Activated T-helper 1 cell treated with Interleukin-2 at 50 U/mL for 16 hours (primary cell): ENCODE data around the gene VAMP5.
A peak's percentile ranks its signal among the peaks of the same experiment; 100 is the strongest.
"Not testable (repeated sequence)": the region's sequence is repeated elsewhere in the genome, so short reads cannot be mapped to it uniquely, and the experiment has no call there.

Experiments used
- DNase-seq: peaks from one replicate; pipeline ENCODE4 v3.0.0-alpha.2; 2020; ENCODE audit warnings: low read depth

Gene VAMP5

DNA sequence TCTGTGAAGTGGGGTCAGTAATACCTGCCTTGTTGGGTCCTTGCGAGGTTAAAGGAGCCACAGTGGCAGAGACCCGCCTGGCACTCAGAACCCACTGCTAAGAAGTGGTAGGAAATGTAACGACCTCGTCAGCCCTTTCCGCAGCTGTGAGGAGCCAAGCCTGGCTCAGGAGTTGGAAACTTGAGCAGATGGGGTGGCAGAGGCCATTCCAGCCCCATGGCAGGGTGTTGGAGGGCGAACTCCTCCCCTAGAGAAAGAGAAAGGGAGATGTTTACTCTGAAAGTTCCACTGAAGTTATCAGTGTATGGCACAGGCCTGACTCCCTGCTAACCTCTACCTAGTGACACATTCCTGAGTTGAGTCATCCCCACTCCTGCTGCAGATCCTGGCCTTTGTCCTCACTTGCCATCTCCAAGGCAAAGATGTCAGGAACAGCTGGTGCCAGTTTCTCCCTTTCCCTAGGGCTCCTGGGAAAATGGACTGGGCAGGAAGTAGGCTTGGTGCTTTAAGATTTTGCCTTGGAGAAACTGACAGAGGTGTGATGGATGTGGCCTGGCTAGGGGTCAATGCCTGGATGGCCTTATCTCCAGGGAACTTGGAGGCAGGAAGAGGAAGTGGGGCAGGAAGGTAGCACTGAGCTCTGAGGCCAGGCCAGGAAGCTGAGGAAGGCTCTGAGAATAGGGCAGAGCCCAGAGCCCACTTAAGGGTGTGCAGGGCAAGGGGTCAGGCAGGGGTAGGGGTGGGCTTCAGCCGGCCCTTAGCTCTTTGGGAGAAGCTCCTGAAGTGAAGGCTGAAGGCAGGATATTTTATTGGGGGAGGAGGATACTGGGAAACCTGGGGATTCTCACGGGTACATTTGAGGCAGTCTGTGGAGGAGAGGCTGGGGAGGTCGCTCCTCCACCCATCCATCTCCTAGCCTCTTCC lies 888 bp downstream of the VAMP5 start:
- no peak for DNase-seq

DNA sequence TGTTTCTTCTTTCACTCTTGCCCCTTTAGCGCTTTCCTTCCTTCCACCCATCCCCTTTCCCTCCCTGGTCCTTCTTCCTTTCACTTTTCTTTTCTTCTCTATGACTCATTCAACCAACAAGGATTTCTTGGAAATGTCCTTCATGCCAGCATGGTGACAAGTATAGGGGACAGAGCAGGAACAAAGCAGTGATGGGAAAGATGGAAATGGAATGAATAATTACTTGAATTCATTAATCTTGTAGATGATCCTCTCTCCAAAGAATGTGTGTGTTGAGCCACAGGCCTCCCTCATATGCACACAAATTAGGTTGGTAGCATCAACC lies 1.5 kb downstream of the VAMP5 start:
- no peak for DNase-seq

DNA sequence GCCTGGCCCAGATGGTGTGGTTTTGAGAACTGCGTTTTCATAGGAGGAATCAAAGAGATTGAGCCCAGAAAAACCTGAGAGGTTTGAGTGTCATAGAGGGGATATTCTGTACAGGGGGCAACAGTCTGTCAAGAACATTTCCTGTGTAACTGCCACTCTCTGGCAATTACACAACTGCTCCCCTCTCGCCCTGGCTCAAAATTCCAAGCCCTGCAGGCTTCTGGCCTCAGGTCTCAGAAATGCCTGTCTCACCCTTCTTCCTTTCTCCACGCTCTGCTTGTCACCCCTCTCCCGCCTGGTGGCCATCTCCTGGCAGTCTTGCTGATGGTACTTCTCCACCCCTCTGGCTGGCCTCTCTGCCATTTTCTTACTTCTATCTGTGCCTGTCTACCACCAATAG lies 4.0 kb downstream of the VAMP5 start:
- DNase-seq: no peak

DNA sequence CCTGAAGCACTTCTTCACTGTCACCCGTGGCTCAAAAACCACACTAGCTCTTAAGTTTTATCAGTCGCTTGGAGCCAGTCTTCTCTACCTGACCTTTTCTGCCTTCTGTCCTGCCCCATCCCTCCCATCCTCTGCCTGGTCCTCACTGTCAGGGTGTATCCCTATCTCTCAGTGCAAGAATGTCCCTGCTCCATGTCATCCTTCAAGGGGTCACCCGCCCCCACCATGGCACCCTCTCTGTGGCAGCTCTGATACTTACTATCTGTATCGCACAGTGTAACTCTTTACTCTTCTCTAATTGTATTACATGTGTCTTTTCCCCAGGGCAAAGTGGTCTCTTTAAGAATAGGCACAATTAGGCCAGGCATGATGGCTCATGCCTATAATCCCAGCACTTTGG lies 4.4 kb downstream of the VAMP5 start:
- DNase-seq: no peak

DNA sequence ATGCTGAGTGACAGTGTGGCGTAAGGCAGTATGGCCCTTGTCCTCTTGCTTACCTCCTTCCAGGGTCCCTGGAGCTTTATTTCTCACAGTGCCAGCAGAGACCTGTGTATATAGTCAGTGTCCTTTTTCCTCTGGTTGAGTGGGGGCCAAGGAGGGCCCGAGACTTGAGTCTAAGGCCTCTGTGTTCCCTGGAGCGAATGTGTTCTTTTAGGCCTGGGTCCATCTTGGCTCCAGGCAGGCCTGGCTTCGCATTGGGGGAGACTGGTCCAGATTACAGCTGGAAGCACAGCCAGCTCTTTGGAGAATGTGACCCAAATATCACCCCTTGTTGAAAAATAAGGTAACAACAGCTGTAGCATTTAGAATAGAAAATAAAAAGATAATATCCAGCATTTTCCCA lies 5.0 kb downstream of the VAMP5 start:
- DNase-seq: no peak

DNA sequence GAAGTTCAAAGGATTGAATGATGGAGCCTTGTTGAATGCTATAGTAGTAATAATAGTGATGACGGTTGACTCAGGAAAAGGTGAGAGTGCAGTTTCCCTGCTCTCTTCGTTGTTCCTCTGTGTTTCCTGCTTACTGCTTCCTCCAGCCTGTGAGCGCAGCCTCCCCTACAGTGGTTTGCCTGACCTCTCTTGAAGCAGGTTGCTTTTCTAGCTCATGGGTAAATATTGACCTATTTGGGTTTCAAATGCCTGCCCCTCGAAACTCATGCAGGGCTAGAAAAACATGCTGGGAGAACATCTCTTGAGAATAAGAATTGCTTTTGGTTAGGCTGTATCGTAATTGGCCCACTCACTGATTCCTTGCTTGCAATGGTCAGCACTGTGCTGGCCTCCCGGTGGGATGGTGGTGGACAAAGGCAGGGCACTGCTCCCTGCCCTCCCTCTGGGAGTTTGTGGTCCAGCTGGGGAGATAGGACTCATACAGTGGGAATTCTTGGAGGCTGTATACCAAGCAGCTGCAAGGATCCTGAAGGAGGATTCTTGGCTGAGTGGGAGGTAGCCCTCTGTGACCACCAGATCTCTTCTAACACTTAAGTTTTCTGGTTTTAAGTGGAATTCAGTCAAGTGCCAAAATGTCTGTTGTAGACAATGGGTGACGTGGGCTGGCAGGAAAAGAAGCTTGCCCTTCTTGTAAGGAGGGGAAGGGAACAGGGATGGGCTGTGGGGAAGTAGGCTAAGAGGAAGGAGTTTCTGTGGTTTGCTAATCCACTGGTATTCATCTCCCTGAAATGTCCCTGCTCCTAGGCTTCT lies 6.0 kb downstream of the VAMP5 start:
- no peak for DNase-seq

DNA sequence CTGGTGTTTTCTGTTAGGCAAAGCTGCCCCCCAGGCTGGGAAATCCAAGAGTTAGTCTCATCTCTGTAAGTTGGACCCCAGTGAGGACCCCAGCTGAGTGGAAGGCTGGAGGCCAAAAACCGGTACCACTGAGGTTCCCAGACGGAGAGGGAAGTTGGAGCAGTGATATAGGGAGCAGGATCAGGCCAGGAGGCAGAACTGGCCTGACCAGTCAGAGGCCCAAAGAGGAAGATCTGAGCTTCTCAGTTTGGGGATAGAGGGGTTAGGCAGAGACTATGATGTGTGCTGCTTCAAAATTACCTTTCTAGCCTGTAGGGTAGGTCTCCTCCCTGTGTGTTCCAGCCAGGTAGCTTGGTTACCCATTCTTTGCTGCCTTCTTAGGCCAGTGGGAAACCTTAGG lies 6.7 kb downstream of the VAMP5 start:
- no peak for DNase-seq

DNA sequence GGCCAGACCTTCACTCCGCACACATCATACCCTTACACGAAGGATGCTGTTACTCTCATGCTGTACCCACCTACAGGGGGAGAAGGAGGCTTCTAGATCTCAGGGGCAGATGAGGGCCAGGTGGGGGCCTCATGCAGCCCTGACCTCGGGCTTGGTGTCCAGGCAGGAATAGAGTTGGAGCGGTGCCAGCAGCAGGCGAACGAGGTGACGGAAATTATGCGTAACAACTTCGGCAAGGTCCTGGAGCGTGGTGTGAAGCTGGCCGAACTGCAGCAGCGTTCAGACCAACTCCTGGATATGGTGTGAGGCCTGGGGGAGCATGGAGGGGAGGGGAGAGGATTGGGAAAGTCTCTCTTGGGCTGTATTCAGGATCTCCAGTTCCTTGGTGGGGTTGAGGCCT lies 7.3 kb downstream of the VAMP5 start:
- no peak for DNase-seq

DNA sequence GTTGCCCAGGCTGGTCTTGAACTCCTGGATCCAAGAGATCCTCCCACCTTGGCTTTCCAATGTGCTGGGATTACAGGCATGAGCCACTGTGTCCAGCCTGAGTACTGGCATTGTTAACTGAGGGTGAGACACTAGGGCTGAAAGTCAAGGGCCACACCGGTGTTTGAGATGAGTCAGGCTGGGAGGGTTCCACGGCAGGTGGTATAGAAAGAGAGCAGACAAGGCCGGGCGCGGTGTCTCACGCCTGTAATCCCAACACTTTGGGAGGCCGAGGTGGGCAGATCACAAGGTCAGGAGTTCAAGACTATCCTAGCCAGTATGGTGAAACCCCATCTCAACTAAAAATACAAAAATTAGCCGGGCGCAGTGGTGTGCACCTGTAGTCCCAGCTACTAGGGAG lies 8.1 kb downstream of the VAMP5 start:
- DNase-seq: not testable (repeated sequence)

DNA sequence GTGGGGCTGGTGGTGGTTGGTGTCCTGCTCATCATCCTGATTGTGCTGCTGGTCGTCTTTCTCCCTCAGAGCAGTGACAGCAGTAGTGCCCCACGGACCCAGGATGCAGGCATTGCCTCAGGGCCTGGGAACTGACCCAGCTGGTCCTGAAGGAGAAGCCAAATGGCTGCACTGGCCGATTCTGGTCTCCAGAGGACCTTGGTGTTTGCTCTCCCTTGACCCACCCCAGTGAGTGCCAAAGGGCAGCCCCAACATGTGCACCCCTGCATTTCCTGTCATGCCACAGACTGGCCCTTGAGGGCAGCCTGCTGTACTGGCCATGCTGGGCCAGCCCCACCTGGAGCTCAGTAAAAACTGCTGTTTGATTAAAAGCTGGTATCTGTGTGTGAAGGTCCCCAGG lies 8.8 kb downstream of the VAMP5 start:
- no peak for DNase-seq

DNA sequence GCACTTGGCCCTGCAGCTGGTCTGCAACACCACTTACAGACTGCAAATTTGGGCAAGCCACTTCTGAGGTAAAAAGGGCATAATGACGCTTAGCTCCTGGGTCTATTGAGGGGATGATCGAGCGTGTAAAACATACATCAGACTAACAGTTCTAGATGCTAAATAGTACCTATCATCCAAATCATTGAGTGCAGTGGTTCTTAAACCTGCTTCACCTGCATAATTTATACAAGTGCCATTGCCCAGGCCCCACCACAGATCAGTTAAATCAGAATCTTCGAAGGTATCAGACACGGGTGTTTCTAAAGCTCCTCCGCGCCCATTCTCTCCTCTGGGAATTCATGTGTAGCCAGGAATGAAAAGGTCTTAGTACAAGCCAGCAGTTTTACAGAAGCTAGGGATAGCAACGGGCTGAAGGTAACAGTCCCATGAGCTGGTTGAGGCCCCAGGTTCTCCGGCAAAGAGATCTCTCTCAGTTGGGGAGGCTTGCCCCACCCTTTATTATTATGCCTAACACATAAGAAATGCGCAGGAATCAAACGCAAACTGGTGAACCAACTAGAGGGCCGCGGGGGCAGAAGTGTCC lies 10.6 kb downstream of the VAMP5 start:
- no peak for DNase-seq

DNA sequence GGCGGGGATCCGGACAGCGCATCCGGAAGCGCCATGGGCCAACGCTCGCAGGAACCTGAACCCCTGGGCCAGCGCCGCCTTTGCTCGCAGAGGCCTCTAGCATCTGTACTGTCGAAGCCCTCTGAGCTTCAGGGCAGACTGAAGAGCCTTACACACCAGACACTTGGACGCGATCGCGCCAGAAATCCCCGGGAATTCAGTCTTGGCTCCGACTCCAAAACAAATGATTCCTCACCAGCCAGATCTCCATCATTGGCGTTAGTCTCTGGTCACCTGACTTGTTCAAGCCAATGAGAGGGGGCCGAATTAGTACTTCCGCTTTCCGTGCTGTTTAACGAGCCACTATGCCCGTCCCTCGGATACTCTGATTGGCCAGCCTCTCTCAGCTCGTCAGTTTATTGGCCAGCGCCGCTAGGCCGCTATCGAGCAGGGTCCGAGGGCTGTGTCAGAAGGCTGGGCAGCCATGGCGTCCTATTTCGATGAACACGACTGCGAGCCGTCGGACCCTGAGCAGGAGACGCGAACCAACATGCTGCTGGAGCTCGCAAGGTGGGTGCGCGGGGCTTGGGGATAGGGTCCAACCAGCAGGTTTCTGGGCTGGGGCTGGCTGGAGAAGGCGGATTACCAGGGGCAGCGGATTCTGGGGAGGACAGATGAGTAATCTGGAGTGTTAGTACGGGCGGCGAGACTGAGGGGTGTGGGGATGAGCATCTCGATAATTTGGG lies 11.2 kb downstream of the VAMP5 start, which contains the start of gene RNF181:
RNF181 (plus strand) TSS at position 445 of the 725 bp plus-strand sequence; CDS start at position 464, 19 bp downstream.
- DNase-seq: peak; percentile 81

DNA sequence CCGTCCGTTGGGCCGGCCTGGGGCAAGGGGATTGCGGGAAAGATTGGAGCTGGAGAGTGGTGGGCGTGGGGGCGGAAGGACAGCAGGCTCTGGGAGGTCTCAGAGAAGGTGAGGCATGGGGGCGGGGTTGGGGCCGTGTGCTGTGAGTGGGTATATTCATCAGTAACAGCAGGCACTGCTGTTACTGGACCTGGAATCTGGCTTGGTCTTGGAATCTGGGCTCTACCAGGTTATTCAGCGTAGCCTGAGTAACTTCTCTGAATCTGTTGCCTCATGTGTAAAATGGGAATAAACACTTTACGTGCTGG lies 11.7 kb downstream of the VAMP5 start:
- no peak for DNase-seq

DNA sequence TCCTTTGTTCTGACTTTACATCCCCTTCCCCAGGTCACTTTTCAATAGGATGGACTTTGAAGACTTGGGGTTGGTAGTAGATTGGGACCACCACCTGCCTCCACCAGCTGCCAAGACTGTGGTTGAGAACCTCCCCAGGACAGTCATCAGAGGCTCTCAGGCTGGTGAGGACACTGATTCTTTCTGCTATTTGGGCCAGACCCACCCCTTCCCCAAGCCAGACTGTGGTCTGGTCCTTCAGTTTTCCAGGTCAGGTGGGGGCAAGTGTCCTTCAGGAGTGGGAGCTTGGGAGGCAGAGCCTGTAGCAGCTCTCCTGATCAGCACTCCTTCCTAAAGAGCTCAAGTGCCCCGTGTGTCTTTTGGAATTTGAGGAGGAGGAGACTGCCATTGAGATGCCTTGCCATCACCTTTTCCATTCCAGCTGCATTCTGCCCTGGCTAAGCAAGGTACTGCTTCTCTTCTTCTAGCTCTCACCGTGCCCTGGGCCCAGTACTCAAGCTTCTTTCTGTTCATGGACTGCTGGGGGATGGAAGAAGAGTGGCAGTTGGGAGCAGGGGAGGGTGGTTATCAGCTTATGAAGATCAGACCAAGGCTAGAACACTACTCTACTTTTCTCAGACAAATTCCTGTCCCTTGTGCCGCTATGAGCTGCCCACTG lies 12.4 kb downstream of the VAMP5 start:
- DNase-seq: no peak

DNA sequence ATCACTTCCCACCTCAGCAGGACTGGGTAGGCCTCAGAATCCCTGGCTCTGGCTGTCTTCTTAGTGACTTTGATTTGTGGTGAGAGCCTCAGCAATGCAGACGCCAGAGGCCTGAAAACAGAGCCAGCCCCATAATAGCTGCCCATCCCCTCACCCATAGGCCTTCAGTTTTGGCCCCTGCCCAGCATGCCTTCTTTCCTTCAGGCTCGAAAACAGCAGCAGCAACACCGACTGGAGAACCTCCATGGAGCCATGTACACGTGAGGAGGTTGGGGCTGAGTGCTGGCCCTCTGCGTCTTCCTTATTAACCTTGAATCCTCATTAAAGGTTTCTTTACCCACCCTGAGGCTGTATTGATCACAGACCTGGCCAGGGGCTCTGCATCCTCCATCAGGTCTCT lies 13.0 kb downstream of the VAMP5 start:
- DNase-seq: no peak

DNA sequence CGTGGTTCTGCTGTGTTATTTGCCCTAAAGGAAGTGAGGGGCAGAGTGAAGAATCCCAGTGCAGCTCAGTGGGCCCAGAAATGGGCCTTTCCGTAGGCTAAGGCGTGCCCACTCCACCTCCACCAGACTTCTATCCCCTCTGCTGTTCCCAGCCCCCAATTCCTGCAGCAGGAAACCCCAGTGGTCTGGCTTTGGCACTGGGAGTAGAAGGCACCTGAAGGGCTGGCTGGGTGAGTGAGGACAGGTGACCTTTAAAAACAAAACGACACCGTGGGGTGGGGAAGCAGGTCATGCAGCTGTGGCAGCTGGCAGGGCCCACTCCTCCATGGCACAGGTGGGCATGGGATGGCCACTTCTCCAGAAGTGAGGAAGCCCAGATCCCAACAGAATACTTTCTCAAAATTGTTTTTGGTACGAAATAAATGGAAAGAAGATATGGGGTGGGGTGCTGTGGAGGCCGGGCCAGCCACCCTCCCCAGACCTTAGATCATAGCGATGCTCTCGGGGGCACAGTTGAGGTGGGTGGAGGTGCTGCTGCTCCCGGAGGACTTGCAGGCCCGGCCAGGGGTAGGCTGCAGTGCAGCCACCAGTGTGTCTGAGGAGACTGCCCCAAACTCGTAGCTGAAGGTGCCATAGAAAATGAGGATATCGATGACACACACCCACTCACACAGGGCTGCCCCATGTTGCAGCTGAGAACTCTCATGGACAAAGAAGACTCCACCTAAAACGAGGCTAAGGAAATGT lies 14.5 kb downstream of the VAMP5 start:
- DNase-seq: no peak

DNA sequence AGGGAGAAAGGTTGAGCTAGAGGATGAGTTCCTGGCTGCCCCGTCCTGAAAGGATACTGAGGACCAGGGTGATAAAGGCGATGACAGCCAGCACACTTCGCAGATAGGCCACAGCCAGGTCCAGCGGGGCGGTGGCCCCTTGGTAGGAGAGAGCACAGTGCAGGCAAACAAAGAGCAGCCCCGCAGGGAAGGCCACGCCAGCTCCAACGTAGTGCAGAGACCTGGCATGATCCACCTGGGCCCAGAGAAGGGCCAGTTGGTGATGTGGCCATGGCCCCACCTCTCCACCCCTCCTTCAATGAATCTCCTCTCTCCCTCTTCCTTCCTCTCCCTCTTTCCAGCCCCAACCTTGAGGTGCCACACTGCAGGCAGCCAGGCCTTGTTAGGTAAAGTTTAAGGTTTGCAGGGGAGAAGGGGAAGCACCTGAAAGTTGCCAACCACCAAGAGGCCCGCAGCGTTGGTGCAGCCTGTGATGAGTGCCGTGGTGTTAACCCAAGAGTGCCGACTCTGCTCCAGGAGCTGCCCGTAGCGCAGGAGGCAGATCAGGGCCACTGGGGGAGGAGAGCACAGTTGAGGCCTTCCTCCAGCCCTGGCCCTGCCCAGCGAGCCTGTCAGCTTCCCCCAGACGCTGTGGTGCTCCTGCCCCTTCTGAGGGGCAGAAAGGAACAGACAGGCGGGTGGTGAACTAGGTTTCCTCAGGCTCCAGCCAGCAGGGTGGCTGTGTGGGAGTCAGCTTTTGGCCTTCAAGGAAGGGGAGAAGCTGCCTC lies 15.4 kb downstream of the VAMP5 start:
- DNase-seq: no peak

DNA sequence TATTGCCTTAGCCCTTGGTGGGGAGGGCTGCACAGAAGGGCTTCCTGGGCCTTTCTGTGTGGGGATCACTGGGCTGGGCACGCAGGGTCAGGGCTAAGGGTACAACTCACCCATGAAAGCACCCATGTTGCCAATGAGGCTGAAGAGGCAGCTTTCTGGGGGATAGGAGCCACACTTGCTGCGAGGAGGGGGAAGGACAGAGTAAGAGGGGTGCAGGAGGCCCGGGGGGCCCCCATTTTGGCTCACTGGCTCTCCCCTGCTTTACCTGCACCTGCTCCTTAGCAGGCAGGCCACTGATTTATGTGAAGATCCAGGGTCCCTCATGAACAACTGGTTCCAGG lies 16.0 kb downstream of the VAMP5 start:
- DNase-seq: no peak

DNA sequence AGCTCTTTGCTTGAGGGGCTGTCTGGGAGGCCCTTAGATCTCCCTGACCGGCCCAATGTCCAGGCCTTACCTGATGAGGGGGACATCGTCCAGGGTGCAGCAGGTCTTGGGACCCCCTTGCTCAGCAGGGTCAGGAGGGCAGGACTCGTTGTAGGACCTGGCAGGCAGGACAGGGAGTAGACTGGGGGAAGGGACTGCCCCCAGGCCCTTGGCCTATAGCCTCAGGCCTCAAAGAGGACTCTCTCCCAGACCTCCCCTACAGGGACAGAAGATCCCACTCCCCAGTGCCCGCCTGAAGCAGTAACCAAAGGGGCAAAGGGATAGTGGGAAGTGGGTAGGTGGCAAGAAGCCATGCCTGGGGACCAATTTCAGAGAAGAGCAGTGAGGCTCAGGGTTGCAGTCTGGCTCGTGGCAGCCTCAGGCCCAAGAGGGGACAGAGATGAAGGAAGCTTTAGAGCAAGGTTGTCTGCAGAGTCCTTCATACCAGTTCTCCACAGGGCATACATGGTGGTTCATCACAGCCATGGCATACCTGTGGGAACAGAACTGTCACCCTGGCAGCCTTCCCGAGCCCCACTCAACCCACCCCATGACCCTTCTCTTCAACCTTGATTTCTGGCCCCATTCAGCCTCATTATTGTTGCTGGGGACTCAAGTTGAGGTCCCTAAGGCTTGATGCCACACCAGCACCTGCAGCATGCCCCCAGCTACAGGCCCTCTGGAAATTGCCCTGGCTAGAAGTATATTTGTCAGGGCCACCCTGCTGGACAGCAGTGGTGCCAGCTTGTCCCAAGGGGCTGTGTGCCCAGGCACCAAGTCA lies 16.9 kb downstream of the VAMP5 start:
- DNase-seq: no peak
